HG03135 (cell line): ENCODE data around the gene SCYGR1.
"Not testable (repeated sequence)": the region's sequence is repeated elsewhere in the genome, so short reads cannot be mapped to it uniquely, and the experiment has no call there.

Source experiments
- ATAC-seq: cut with Tn5 transposase; IDR thresholded peaks from one replicate; pipeline ENCODE4 v1.9.1; 2021; ENCODE audit warnings: mild to moderate bottlenecking, moderate library complexity; ENCODE audit not compliant: unreplicated experiment

The SCYGR1 gene

DNA sequence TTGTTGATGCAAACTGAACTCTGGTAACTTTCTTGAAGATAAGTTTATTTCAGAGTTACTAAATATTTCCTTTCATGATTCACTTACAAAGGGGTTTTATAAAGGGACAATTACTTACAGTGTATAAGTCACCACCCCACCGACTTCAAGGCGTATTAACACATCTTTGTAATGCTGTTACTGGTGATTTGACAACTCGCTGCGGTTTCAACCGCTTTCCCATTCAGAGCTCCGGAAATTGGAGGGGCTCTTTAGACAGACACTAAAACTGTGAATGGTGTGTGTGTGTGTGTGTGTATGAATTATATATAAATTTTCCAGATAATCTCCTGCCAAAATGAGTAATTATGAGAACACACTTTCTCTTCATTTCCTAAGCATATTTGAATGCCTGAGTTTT is 13.6 kb downstream of the SCYGR1 start:
- ATAC-seq = no peak

GRCh38 chr2:227373389-227373788 is 14.4 kb downstream of the SCYGR1 start:
- ATAC-seq = no peak

DNA sequence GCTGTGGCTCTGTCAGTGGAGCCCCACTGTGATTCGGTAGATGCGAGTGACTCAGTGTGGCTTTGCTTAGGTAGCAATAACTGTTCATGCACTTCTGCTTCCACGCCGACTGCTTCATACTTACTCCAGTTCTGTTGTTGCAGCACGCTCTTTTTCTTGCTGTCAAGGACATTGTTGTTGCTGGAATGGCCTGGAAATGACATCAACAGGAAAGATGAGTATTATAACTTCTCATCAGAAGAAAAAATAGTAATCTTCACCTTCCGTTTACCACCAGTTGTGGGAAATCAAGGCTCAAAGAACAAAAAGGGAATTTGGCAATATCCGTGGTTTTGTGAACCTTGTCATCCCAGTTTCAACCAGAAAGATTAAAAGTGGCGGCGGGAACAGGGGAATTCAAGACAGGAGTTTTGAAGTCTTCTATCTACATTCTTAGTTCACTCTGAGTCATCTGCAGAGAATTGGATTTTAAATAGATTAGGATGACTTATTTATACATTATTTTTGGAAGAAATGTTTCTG is 16.9 kb downstream of the SCYGR1 start:
- no peak for ATAC-seq

- ATAC-seq = no peak
These were observed 17.7 kb downstream of the SCYGR1 start for GRCh38 chr2:227370092-227370491.

DNA sequence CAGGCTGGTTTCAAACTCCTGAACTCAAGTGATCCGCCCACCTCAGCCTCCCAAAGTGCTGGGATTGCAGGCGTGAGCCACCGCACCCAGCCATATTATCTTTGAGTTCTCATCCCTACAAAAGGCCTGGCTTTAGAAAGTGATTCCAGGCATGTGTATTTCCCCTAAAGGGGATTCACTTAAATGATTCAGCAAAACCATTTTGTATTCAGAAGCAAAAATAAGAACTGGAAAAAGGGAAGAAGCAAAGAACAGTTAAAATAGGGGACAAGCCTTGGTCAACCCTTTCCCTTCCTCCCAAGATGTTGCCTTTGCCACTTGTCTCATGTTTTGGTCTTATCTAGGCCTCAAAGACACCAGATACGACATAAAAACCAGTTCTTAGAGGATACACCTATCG is 19.2 kb downstream of the SCYGR1 start:
- ATAC-seq = no peak

DNA sequence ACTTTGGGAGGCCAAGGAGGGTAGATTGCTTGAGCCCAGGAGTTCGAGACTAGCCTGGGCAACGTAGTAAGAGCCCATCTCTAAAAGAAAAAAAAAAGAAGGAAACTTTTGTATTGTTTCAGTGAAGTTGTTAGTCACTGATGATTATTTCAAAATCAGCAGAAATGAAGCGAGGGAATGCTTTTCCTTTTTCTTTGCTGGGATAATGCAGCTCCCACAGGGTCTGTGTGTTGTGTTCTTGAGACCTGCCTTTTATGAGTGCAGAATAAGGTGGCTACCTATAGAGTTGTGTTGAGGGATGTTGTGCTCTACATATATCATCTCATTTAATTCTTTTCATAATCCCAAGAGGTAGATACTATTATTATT is 20.3 kb downstream of the SCYGR1 start:
- ATAC-seq = no peak

DNA sequence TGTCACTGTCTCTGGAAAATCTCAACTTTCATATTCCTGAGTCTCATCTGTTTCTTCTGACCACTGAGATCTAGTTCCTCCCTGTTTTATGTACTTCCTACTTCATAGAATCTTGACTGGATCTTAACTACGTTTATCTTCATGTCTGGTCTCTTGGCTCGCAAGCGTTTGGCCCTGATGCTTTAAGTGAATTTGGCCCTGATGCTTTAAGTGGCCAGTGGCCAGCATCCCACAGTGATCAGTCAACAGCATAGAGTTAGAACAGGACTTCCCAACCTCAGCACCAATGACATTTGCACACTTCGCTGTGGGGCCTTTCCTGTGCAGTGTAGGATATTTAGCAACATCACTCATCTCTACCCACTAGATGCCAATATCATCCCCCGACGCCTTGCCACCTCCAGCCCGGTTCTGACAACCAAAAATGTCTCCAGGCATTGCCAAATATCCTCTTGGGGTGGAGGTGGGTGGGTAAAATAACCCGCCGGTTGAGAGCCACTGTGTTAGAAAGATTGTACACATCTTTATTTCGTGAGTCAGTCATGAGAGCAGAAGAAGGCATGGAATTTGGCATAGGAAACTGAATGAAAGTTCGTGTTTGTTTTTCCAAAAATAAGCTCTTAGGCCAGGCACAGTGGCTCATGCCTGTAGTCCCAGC is 20.9 kb downstream of the SCYGR1 start:
- ATAC-seq = no peak

- ATAC-seq = no peak
These were observed 21.9 kb downstream of the SCYGR1 start for GRCh38 chr2:227365833-227366232.

- ATAC-seq = not testable (repeated sequence)
These were observed 23.0 kb downstream of the SCYGR1 start for GRCh38 chr2:227364585-227365263.

- no peak for ATAC-seq
These were observed 24.0 kb downstream of the SCYGR1 start for GRCh38 chr2:227363756-227364155.

GRCh38 chr2:227360351-227360750 is 27.4 kb downstream of the SCYGR1 start:
- ATAC-seq = no peak

GRCh38 chr2:227351639-227352038 is 36.1 kb downstream of the SCYGR1 start:
- no peak for ATAC-seq

DNA sequence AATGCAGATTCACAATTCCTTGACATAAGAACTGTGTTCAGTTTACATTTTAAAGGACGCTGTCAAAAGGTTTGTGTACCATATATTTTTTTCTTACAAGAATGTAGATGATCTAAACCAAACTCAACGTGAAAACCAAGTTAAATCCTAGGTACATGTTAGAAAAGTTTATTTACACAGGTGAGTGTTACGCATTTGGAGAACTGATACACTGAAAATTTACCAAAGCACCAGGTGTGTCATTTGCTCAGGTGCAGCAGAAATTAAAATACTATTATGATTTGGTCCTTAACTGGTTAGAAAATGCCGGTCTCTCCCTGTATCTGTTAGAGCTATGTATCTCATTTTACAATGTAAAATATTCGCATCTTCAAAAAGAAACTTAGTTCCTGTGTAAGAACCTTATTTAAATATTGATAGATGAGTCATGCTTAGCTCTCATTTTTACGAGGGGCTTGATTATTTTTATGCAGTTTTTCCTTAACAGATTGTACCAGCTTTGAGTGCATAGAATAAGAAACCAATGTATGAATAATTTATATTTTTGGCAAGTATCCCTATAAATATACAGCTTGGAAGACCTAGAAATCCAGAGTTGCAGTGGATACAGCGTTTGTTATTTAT is 37.6 kb downstream of the SCYGR1 start:
- no peak for ATAC-seq

- ATAC-seq = no peak
These were observed 39.4 kb downstream of the SCYGR1 start for GRCh38 chr2:227348324-227348723.

GRCh38 chr2:227347117-227347516 is 40.6 kb downstream of the SCYGR1 start:
- ATAC-seq = no peak

DNA sequence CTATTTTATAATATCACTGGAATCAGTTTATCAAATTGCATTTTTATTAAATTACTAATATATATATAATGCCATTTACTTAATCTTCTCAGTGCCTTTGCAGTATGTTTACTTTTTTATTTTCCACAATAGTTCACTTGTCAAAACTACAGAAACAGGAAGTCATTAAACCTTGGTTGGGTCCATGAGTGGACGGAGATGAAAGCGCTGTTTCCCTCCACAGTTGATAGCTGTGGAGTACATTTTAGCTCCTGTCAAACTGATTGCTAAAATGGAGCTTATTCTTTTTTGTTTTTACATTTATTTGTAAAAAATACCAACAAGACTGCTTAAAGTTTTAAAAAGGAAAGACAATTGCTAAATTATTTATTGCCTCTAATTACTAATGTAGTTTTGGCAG is 43.5 kb downstream of the SCYGR1 start:
- no peak for ATAC-seq

DNA sequence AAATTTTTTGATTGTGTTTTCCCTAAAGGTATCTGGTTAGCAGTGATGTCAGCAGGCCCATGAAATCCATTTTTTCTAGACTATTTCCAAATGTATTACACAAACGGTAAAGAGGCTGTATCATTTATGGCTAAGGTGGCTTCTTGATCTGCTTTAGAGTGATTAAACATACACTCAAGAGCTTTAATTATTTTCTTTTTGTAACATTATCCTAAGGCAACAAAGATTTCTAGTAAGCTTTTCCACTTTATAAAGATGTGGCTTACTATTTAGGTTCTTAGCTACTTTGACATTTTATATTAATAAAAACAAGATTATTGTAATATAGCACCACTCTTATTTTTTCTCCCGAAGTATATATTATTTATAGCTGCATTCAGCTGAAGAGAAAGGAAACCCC is 46.2 kb downstream of the SCYGR1 start:
- no peak for ATAC-seq

GRCh38 chr2:227340106-227340505 is 47.6 kb downstream of the SCYGR1 start:
- ATAC-seq = no peak

GRCh38 chr2:227339098-227339599 is 48.6 kb downstream of the SCYGR1 start:
- ATAC-seq = no peak
